ENCODE results near the gene SIRT3.

GRCh38 chr11:209275-210121 is 26.6 kb downstream of the SIRT3 start:
- TF ChIP-seq POLR2A (IDR thresholded peaks at IDR 0.05): no peak
- TF ChIP-seq CTCF (IDR thresholded peaks at IDR 0.05): no peak
